NOMO-1 (cell line): Measurements from ENCODE around the gene IL36RN.
A peak's percentile ranks its signal among the peaks of the same experiment; 100 is the strongest.
"Not testable (repeated sequence)": the region's sequence is repeated elsewhere in the genome, so short reads cannot be mapped to it uniquely, and the experiment has no call there.

Experiments
- DNase-seq, 2 experiments: peaks; one replicate each; lab custom pipeline; 2025; ENCODE audit not compliant: unreplicated experiment in 2 of 2; lab: John Stamatoyannopoulos, UW

IL36RN gene

DNA sequence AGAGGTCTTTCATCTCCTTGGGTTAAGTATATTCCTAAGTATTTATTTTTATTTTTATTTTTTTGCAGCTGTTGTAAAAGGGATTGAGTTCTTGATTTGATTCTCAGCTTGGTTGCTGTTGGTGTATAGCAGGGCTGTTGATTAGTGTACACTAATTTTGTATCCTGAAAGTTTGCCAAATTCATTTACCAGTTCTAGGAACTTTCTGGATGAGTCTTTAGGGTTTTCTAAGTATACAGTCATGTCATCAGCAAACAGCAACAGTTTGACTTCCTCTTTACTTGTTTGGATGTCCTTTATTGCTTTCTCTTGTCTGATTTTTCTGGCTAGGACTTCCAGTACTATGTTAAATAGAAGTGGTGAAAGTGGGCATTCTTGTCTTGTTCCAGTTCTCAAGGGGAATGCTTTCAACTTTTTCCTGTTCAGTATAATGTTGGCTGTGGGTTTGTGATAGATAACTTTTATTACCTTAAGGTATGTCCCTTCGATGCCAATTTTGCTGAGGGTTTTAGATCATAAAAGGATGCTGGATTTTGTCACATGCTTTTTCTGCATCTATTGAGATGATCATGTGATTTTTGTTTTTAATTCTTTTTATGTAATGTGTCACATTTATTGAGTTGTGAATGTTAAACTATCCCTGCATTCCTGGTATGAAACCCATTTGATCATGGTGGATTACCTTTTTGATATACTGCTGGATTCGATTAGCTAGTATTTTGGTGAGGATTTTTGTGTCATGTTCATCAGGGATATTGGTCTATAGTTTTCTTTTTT is 38.0 kb downstream of the IL36RN start:
- not testable (repeated sequence) for DNase-seq

DNA sequence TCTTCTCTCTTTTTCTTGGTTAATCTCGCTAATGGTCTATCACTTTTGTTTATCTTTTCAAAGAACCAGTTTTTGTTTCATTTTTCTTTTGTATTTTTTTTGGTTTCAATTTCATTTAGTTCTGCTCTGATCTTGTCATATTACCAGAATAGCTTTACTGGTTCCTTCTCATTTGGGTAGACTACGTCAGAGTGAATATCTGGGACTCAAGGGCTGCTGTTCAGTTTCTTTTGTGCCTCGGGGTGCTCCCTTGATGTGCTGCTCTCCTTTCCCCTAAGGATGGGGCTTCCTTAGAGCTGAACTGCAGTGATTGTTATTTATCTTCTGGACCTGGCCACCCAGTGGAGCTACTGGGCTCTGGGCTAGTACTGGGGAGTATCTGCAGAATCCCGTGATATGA is 39.0 kb downstream of the IL36RN start:
- DNase-seq = no peak

DNA sequence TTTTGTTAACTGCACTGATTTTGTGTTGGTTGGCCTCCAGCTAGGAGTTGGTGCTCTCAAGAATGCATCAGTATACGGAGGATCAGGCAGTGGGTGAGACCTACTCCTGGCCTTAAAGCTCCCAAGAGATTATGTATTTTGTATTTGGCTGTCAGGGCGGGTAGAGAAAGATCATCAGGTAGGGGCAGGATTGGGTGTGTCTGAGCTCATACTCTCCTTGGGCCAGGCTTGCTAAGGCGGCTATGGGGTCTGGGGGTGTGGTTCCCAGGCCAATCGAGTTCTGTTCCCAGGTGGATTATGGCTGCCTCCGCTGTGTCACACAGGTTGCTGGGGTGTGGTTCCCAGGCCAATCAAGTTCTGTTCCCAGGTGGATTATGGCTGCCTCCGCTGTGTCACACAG is 39.5 kb downstream of the IL36RN start:
- DNase-seq = no peak

DNA sequence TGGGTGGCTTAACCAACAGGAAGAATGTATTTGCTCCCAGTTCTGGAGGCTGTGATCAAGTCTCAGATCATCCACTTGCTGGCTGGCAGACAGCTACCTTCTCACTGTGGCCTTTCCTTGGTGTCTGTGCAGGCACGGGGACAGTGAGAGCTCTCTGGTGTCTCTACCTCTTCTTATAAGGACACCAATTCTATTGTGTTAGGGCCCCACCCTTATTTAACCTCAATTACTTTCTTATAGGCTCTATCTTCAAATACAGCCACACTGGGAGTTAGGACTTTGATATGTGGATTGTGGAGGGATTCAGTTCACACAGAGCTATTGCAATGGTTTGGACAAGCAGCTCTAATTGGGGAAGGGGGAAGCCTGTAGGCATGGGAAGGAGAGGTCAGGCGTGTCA is 43.1 kb downstream of the IL36RN start:
- no peak for DNase-seq

DNA sequence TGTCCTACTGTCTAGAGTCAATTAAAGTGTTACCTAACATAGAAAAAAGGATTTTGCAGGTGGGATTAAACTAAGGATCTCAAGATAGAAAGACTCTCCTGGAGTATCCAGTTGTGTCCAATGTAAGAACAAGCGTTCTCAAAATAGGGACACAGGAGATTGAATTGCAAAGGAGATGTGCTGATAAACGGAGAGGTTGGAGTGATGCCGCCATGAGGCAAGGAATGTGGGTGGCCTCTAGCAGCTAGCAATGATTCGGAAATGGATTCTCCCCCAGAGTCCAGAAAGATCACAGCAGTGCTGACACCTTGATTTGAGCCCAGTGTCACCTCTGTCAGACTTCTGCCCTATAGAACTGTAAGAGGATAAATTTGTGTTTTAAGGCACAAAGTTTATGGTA is 44.3 kb downstream of the IL36RN start:
- no peak for DNase-seq

DNA sequence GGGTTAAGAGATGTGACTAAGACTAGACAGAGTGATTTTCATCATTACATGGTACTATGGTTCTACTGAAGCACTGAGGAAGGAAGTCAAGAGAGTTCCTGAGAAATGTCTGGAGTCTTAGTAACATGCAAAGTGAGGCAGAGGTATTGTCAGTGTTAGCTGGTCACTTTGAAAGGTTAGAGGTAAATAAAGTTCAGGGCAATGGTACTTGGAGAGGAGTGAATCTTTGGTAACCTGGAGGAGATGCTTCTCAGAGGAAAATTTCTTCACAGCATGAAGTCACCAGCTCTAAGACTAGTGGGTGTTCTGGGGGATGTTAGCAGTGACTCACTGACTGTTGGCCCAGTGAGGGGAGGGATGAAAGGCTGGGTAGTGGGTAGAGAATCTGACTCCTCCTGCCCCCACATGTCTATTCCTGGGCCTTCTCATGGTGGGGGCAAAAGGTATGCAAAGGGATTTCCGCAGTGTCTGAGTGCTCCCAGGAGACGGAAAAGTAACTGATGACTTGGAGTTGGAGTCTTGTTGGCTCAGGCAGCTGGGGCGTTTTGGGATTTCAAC is 45.1 kb downstream of the IL36RN start:
- DNase-seq = no peak

DNA sequence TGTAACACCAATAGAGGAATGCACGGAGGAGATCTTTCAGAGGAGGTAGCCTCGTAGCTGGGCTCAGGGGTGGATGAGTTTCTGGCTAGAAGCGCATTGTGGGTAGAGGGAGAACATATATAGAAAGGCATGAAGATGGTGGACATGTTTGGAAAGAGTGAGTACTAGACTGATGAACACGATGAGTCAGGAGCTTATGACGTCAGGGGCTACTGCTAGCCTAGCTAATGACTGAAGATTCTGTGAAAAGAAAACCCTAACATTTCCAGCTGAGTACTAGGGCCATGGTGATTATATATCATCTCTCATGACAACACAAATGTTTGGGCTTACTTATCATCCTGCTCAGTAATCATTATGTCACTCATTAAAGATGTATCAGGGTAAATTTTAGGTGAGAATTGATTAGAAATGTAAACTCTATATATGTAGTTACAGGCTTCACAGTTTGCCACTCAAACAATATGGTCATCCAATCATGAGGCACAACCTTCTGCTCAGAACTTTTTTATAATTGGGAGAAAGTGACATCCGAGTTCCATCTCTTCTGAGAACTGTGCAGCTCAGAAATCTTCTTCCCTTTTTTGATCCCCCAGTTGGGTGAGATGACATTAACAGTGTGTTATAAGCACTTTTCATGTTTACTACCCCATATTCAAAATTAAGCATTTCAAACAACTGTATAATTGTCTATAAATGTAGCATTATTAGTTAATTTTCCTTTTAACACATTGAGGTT is 46.2 kb downstream of the IL36RN start:
- no peak for DNase-seq

DNA sequence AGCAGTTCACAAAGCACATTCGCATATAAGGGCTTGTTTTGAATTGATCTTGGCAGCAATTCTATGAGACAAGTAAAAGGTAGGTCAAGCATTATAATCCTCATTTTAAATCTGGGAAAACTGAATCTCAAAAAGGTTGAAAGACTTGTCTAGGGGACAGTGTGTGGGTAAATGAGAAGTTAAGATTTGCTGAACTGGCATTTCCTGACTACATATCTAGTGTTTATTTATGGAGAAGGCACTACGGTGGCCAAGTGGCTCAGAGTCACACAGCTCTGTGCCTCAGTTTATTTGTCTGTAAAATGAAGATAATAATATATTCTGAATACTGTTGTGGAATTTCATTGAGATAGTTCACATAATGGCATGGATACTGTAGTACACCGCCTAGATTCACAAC is 52.1 kb downstream of the IL36RN start:
- DNase-seq = no peak

DNA sequence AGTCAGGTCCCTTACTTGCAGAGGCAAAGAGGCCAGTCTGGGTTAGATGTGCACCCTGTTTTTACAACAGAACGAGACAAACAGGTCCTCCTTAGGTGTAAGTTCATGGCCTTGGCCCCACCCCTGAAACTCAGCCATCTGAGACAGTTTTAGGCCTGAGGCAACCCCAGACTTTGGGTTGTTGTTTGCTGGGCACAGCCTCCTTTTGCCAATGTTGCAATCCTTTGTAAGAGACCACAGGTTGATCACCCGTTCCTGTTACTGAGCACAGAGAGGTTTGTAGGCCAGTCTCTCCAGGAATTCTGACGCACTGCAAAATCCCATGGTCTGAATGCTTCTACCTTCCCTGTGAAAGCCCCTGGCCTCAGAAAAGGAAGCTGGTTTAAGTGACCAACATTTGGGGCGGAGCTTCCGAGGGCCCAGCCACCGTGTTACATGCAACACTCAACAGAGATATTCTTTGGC is 52.9 kb downstream of the IL36RN start:
- DNase-seq = peak; percentile 63 to 67

DNA sequence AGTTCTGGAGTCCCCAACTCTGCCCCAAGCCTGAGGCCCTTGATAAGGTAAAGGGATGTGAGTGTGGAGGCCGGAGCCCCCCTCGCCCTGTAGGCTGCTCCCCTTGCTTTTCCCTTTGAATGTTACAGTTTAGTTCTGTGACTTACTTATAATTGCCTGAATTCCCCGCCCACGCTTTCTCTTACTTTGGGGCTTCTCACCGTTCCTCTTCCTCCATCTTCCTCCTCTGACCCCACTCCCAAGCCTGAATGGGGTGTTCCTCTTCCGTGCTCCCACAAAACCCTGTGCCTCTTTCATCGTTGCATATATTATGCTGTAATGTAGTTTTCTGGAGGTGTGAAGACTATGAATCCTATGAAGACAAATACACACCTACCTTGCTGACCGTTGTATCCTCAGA is 53.4 kb downstream of the IL36RN start:
- DNase-seq = no peak

DNA sequence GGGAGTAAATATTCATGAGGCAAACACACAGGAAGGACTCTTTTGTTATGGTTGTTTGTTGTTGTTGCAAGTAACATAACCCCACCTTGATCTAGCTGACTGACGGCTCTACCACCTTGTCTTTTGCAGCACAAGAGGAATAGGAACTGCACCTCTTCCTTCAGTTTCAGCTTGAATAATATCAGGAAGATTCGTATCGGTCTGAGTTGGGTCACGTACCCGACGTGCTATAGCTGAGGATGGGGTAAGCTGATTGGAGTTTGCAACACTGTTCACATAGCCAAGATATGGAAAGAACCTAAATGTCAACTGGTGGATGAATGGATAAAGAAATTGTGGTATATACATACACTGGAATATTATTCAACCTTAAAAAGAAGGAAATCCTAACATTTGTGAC is 53.9 kb downstream of the IL36RN start:
- DNase-seq = no peak

DNA sequence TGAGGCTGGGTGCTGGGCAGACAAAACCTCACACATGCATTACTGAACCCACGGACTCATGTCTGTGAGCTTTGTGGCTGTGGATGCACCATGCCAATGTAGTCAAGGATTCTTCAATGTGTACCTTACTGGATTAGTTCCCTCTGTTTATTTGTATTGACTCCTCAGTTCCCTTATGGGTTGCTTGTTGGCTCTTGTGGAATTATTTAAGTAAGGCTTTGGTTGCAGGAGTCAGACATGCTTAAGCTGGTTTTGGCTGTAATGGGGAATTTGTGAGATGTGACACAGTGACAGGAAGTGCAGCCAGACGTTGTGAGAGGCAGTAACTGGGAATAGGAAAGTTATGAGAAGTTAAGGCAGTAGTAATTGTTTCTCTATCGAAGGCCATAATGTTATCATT is 54.8 kb downstream of the IL36RN start:
- DNase-seq = no peak
